ENCODE measurements around the gene NOS1.

The NOS1 gene

GRCh38 chr12:117334855-117335587 is 26.4 kb downstream of the NOS1 start:
- in situ Hi-C loops (cut with MboI; ENCODE audit: low sequenced_read_pairs), result no loop called here

GRCh38 chr12:117334051-117334450 is 27.4 kb downstream of the NOS1 start:
- in situ Hi-C loops (cut with MboI; ENCODE audit: low sequenced_read_pairs), result no loop called here

DNA sequence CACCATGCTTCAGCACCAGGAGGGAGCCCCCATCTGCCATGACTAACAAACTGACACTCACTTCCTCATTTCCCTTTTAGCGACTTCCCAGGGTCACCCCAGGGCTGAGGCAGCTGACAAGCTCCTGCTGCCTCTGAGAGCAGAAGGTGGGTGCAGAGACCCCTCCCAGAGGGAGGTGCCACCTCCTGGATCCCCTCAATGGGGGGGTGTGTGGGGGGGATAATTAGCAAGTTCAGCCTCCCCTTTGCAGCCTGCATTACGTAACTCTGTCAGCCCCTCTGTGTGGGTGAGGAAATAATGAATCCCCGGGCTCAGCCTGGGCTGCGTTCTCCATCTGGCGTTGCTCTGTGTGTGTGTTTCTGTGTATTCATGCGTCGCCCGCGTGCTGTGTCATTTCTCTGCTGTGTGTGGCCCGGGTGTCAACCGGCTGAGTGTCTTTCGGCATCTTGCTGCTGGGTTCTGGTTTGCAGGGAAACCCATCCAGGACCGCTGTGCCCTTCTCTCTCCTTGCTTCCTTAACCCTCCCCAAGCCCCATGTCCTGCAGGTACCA is 28.0 kb downstream of the NOS1 start:
- in situ Hi-C loops (cut with MboI; ENCODE audit: low sequenced_read_pairs), result no loop called here

DNA sequence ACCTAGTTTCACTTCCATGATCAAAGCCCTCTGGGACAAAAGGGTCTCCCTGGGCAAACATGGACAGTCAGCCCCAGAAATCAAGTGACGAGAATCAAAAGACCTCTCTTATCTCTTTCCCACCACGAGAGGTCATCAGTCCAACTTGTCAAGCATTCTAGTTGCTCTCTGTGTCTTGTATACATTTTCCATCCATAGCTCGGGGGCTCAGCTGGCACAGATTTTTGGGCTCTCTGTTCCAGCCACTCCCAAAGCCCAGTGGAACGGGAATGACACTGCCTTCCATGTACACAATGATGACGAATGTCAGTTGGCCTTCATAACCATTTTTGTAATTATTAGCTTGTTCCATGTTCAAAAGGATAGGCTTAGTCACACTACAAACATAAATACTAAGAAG is 29.7 kb downstream of the NOS1 start:
- in situ Hi-C loops (cut with MboI; ENCODE audit: low sequenced_read_pairs), result no loop called here

- in situ Hi-C loops (cut with MboI; ENCODE audit: low sequenced_read_pairs), result no loop called here
Measured at GRCh38 chr12:117330441-117331113, 30.8 kb downstream of the NOS1 start.

DNA sequence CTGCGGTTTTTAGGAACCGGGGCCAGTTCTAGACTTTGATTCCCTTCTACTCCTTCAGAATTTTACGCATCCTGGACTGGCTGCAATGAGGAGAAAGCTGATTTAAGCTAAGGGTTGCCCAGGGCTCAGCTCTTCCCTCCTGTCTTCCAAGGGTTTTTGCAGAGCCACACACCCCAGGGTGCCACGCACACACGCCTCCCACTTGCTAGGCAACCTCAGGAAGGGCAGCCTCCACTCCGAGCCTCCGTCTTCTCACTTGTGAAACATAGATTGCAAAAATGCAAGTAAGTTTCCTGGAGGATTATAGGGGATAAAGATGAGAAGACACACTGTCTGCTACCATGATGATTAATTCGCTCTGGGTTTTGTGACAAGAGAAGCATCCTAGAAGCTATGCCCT is 31.7 kb downstream of the NOS1 start:
- in situ Hi-C loops (cut with MboI; ENCODE audit: low sequenced_read_pairs), result no loop called here

DNA sequence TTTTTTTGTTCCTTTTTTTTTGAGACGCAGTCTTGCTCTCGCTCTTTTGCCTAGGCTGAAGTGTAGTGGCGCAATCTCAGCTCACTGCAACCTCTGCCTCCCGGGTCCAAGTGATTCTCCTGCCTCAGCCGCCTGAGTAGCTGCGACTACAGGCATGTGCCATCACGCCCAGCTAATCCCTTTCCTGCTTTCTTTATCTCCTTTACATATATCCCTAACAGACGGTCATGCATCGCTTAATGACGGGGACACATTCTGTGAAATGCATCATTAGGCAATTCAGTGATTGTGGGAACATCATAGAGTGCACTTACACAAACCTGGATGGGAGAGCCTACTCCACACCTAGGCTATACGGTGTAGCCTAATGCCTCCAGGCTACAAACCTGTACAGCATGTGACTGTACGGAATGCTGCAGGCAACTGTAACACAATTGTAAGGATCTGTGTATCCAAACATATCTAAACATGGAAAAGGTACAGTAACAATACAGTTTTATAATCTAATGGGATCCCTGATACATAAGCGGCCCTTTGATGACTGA is 32.8 kb downstream of the NOS1 start:
- in situ Hi-C loops (cut with MboI; ENCODE audit: low sequenced_read_pairs), result no loop called here

DNA sequence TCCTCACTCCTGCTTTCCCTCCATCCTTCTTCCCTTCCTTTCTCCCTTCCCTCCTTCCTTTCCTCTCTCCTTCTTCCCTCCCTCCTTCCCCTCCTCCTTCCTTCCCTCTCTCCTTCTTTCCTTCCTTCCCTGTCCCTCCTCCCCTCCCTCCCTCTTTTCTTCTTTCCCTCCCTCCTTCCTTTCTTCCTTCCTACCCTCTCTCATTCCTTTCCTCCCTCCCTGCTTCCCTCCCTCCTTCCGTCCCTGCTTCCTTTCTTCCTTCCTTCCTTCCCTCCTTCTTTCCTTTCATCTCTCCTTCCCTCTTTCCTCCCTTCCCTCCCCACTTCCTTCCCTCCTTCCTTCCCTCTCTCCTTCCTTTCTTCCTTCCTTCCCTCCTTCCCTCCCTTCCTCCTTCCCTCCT is 39.0 kb downstream of the NOS1 start:
- in situ Hi-C loops (cut with MboI; ENCODE audit: low sequenced_read_pairs), result no loop called here

DNA sequence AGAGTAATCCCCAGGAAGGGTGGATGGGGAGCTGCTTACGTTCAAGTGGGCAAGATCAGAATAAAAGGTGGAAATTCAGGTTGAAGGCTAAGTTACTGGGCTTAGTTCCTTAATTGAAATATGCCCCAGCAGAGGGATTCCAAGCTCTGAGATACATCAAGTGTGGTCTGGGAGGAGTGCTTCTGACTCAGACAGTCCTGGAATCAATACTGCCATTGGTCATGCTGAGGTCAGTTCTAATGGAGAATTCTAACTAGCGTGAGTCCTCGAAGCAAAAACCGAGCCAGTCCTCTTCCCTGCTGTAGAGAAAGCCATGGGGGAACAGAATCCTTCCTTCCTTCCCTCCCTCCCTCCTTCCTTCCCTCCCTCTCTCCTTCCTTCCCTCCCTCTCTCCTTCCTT is 39.9 kb downstream of the NOS1 start:
- in situ Hi-C loops (cut with MboI; ENCODE audit: low sequenced_read_pairs), result no loop called here

DNA sequence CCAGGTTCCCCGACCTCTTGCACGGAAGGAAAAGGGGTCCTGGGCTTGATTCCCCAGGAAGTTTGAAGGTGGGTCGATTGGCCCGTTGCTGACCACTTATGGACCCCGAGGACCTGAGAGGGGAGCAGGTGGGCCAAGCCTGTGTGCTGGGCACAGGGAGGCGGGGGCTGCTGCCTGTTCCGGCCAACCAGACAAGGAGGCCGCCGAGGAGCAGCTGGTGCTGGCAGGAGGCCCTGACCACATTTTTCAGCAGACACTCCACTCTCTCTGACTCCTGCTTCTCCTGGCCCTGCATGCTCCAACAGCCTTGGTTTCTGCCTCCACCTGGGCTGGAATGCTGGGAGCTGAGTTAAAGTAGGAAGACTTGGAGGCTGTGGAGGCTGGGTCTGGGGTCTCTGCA is 42.8 kb downstream of the NOS1 start:
- in situ Hi-C loops (cut with MboI; ENCODE audit: low sequenced_read_pairs), result no loop called here

GRCh38 chr12:117316336-117316735 is 45.1 kb downstream of the NOS1 start:
- in situ Hi-C loops (cut with MboI; ENCODE audit: low sequenced_read_pairs), result no loop called here

DNA sequence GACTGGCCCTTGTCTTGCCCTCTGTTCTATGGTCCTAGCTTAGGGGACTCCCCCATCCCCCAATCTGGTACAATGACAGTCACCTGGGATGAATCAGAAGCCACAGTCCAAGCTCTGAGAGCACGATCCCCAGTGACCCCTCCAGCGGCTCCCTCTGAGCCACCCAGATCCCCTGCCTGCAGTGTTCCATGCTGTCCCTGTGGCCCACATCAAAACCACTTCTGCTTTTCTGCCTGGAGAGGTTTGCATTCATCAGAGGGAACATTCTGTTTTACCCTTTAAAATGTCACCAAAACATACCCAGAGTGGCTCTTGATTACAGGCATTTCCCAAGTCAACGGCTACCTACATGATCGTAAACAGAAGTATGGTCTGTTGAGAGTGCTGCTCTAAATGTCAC is 47.5 kb downstream of the NOS1 start:
- in situ Hi-C loops (cut with MboI; ENCODE audit: low sequenced_read_pairs), result no loop called here

- in situ Hi-C loops (cut with MboI; ENCODE audit: low sequenced_read_pairs), result no loop called here
Measured at GRCh38 chr12:117312770-117313169, 48.7 kb downstream of the NOS1 start.

- in situ Hi-C loops (cut with MboI; ENCODE audit: low sequenced_read_pairs), result no loop called here
Measured at GRCh38 chr12:117309276-117309925, 52.0 kb downstream of the NOS1 start.

DNA sequence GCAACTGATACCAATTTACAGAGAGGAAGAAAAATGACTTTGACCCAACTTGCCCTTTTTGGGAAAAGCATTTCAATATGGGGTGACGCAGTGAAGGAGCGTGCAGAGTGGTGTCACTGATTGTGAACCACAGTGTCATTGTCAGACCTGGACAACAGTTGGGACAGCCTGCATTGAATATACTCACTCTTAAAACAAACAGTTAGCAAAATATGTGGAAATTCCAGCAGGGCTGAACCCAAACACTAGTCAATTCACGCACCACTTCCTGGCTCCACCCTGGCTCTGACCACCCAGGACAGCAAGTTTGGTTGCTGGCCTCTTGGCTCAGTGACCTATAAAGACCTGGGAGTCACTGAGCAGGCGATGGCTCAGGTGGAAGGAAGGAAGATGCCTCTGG is 61.3 kb downstream of the NOS1 start:
- in situ Hi-C loops (cut with MboI; ENCODE audit: low sequenced_read_pairs), result no loop called here

DNA sequence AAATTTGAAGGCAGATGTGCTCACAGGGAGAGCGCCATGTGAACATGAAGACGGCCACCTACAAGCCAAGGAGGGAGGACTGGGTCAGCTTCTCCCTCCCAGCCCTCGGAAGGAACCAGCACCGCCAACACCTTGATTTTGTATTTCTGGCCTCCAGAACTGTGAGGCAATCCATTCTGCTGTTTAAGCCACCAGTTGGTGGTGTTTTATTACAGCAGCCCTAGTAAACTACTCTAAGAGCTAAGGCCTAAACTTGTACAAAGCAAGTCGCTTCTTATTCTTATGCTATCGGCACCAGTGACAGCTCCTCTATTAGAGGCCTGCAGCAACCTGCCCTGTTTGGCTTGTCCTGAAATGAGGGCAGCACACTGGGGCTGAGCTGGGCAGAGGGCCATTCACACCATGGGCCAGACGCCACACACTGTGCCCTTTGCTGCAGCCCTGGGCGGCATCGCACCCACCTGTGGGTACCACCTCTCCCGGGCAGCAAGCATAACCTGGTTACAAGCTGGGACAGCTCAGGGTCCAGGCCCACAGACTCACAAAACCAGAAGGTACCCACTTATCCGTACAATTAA is 62.7 kb downstream of the NOS1 start:
- in situ Hi-C loops (cut with MboI; ENCODE audit: low sequenced_read_pairs), result no loop called here

- in situ Hi-C loops (cut with MboI; ENCODE audit: low sequenced_read_pairs), result no loop called here
Measured at GRCh38 chr12:117298191-117298590, 63.2 kb downstream of the NOS1 start.

GRCh38 chr12:117294189-117294603 is 67.2 kb downstream of the NOS1 start:
- in situ Hi-C loops (cut with MboI; ENCODE audit: low sequenced_read_pairs), result no loop called here

- in situ Hi-C loops (cut with MboI; ENCODE audit: low sequenced_read_pairs), result no loop called here
Measured at GRCh38 chr12:117293510-117293909, 67.9 kb downstream of the NOS1 start.

GRCh38 chr12:117292688-117293087 is 68.7 kb downstream of the NOS1 start:
- in situ Hi-C loops (cut with MboI; ENCODE audit: low sequenced_read_pairs), result no loop called here

- in situ Hi-C loops (cut with MboI; ENCODE audit: low sequenced_read_pairs), result no loop called here
Measured at GRCh38 chr12:117284140-117284539, 77.3 kb downstream of the NOS1 start.
